Endothelial cell of umbilical vein (primary cell): Measurements from ENCODE around the gene FAM193A.

Experiments
- CTCF ChIP-seq, 2 donors: IDR thresholded peaks; 1 replicate in 1 of 2; 2 replicates in 1 of 2; pipeline ENCODE4 v1.5.1; 2011; ENCODE audit warnings: low read length in 2 of 2, mild to moderate bottlenecking in 2 of 2, moderate library complexity in 2 of 2, control low read depth in 1 of 2, inconsistent platforms in 1 of 2, low read depth in 1 of 2; ENCODE audit not compliant: insufficient read depth in 1 of 2; ENCODE audit errors: extremely low read depth in 1 of 2
- EZH2 ChIP-seq: IDR thresholded peaks from 2 replicates; pipeline ENCODE4 v1.6.1; 2012; ENCODE audit warnings: borderline replicate concordance, low read depth, mild to moderate bottlenecking, moderate library complexity, low read length, inconsistent platforms; ENCODE audit not compliant: severe bottlenecking
- FOS ChIP-seq: IDR thresholded peaks from 2 replicates; pipeline ENCODE4 v1.6.1; 2011; ENCODE audit warnings: mild to moderate bottlenecking, low read length, moderate library complexity, borderline replicate concordance; ENCODE audit not compliant: insufficient read depth
- GATA2 ChIP-seq: IDR thresholded peaks from 2 replicates; pipeline ENCODE4 v1.7.0; 2011; ENCODE audit warnings: low read depth, mild to moderate bottlenecking, moderate library complexity, mixed read lengths, low read length; ENCODE audit not compliant: insufficient read length, insufficient read depth
- MYC ChIP-seq: IDR thresholded peaks from one replicate; pipeline ENCODE4 v1.6.1; 2011; ENCODE audit warnings: mild to moderate bottlenecking, low read depth, low read length
- POLR2A ChIP-seq: IDR thresholded peaks from 2 replicates; pipeline ENCODE4 v1.6.1; 2012; ENCODE audit warnings: low read depth, mild to moderate bottlenecking, control low read depth, low read length
- POLR2AphosphoS5 ChIP-seq: IDR thresholded peaks from 2 replicates; pipeline ENCODE4 v1.6.1; 2012; ENCODE audit warnings: low read depth, mild to moderate bottlenecking, control low read depth, low read length, moderate library complexity; ENCODE audit not compliant: insufficient read depth
- TF ChIP-seq, protein P1 (sequence below): IDR thresholded peaks from 2 replicates; pipeline ENCODE4 v1.6.1; 2011; ENCODE audit not compliant: insufficient read depth, insufficient read length

DNA sequence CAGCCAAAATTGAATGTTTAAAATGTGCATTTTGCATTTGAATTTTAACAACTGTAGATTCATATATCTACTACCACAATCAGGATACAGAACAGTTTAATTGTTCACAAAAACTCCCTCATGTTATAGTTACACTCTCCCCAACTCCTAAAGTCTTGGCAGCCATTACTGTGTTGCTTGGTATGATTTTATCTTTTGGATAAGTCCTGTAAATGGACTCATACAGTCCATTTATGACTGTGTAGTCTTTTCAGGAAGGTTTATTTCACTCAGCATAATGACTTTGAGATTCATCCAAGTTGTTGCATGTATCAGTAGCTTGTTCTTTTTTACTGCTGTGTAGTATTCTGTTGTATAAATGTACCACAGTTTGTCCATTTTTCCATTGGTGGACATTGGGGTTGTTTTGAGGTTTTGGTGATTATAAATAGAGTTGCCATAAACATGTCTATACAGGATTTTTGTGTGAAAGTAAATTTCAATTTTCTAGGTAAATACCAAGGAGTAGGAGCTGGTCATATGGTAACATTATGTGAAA lies 9.9 kb downstream of the FAM193A start:
- TF ChIP-seq CTCF (IDR thresholded peaks at IDR 0.05; ENCODE audit: extremely low read depth in 1 of 2, insufficient read depth in 1 of 2, low read depth in 1 of 2, low read length in 2 of 2) (no peak), POLR2AphosphoS5 (no peak), EZH2 (no peak), POLR2A (no peak), MYC (no peak), GATA2 (no peak), FOS (no peak)
- TF ChIP-seq, protein P1, sequence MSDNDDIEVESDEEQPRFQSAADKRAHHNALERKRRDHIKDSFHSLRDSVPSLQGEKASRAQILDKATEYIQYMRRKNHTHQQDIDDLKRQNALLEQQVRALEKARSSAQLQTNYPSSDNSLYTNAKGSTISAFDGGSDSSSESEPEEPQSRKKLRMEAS: no peak
